Epithelial cell of proximal tubule (primary cell): Measurements from ENCODE around the gene GRIK3. TPM values are rescaled to one million over a fixed set of nuclear protein-coding genes. Genes with fewer than 3 reads are reported as not detected.

Source experiments
- DNase-seq: peaks from one replicate; pipeline ENCODE4 v3.0.0-alpha.2; 2011; ENCODE audit warnings: low read depth
- H3K4me3 ChIP-seq: 2 replicates; pipeline ENCODE4 v1.5.1; 2011; ENCODE audit warnings: low read depth, mild to moderate bottlenecking, low read length
- total RNA-seq: library from RNA; depleted of rRNA; stranded (reverse); fragments of >200 nt; gene quantifications from 2 replicates; pipeline ENCODE4 v1.2.3, GENCODE V29; 2015
- TF ChIP-seq, protein P1 (sequence below): conservative IDR thresholded peaks from 2 replicates; pipeline ENCODE4 v1.5.1; 2012; ENCODE audit warnings: low read depth, mild to moderate bottlenecking, low read length

GRIK3 gene
- total RNA-seq, 1 donor from 2014 or later: not detected

DNA sequence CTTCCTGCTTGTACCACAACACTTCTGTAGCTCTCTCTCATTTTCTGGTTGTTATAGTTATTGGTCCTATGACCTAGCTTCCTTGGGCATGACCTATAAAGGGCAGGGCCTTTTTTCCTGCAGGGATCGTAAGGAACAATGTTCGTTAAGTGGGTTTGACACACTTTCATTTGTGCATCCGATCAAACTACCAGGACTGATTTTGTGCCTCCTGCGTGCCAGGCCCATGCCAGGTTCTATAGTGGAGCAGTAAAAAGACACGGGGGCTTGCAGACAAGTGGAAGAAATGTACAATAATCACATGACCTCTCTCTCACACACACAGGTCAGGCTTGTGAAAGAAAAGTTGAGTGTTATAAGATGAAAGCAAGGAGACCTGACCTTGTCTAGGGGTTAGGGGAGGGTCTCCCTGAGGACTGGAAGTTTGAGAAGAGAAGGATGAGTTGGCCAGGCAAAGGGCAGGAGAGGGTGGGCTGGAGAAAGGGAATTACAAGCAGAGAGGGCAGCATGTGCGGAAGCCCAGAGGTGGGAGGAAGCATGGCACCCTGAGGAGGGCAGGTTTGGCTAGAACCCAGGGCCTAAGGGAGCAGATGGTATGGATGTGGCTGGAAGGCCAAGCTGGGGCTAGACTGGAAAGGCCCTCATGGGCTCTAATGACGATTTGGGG, 145.4 kb downstream of the GRIK3 start:
- no peak for DNase-seq
- no peak overlapping the region for H3K4me3 ChIP-seq
- TF ChIP-seq, protein P1, sequence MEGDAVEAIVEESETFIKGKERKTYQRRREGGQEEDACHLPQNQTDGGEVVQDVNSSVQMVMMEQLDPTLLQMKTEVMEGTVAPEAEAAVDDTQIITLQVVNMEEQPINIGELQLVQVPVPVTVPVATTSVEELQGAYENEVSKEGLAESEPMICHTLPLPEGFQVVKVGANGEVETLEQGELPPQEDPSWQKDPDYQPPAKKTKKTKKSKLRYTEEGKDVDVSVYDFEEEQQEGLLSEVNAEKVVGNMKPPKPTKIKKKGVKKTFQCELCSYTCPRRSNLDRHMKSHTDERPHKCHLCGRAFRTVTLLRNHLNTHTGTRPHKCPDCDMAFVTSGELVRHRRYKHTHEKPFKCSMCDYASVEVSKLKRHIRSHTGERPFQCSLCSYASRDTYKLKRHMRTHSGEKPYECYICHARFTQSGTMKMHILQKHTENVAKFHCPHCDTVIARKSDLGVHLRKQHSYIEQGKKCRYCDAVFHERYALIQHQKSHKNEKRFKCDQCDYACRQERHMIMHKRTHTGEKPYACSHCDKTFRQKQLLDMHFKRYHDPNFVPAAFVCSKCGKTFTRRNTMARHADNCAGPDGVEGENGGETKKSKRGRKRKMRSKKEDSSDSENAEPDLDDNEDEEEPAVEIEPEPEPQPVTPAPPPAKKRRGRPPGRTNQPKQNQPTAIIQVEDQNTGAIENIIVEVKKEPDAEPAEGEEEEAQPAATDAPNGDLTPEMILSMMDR: no peak

DNA sequence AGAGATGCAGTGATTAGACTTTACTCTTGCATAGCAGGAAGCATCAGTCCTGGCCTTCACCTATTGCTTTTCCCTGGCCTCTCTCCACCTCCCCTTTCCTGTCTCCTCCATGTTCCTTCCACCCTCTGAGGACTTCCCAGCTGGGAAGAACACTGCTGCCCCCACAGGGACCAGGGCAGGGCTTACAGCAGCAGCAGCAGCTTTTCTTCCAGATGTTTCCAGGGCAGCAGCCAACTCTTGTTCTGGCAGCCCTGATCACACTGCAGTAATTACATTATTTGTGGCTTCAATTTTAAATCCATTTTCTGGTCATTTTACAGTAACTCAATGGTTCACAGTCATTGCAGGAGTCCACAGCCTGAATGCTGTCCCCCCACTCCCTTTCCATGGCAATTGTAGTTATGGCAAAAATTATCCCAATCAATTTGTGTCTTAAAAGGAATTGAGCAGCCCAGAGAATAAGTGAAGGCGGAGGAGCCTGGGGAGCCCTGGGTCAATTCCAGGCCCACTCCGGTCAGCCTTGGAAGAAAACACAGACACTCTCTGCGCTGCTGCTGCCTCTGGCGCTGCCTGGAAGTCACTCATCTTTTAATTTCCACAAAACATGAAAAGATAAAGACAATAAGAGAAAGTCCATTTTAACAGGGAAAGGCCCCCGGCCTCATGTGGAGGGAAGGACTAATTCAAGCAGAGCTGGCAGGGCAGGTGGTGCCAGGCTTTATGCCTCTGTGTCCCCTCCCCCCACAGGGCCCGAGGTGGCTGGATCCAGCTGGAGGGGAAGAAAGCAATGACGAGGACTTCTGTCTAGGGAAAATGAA, 148.6 kb downstream of the GRIK3 start:
- H3K4me3 ChIP-seq: no peak overlapping the region
- DNase-seq: no peak
- TF ChIP-seq, protein P1: no peak

DNA sequence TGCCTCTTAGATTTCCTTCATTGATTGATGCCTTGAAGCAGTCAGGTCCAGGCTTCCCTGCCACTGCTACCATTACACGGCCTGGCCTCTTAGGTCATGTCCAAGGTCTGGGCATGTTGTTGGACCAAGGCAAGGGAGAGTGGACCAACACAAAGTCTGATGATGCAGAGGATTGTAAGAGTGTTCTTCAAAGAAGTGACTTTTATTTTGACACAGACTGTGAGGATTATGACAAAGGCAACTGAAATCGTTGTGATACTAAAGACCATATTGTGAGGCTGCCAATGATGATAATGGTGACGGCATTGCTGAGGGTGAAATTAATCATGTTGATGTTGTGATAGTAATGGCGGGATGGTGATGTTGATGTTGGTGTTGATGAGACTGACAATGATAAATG, 149.5 kb downstream of the GRIK3 start:
- TF ChIP-seq, protein P1: no peak
- no peak for DNase-seq
- no peak overlapping the region for H3K4me3 ChIP-seq

DNA sequence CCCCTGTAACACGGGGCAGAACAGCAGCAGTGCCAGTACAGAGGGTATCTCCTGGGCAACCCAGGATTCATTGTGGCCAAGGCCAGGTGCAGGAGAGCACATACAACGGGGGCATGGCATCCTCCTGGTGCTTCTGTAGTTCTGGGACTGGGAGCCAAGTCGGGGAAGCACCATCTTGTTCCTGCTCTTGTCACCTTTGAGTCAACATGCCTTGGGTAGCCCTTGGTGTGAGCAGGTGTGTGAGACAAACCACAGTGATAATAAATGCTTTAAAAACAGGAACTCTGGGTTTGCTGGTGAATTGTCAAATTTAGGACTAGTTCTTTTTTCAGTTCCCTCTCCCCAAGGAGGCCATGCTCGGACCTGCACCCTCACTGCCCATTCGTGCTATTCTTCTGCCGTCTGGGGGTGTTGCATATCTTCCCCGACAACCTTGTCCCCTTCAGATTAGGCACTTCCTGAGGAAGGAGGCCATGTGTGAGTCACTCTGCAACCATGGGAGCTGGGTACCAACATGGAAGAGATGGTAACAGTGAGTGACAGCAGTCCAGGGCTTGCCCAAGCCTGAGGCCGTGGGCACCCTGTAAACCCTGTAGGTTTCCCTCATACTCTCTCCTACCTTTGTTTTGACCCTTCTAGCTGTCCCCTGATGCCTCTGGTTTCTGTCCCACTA, 150.2 kb downstream of the GRIK3 start:
- TF ChIP-seq, protein P1: no peak
- H3K4me3 ChIP-seq: no peak overlapping the region
- no peak for DNase-seq

DNA sequence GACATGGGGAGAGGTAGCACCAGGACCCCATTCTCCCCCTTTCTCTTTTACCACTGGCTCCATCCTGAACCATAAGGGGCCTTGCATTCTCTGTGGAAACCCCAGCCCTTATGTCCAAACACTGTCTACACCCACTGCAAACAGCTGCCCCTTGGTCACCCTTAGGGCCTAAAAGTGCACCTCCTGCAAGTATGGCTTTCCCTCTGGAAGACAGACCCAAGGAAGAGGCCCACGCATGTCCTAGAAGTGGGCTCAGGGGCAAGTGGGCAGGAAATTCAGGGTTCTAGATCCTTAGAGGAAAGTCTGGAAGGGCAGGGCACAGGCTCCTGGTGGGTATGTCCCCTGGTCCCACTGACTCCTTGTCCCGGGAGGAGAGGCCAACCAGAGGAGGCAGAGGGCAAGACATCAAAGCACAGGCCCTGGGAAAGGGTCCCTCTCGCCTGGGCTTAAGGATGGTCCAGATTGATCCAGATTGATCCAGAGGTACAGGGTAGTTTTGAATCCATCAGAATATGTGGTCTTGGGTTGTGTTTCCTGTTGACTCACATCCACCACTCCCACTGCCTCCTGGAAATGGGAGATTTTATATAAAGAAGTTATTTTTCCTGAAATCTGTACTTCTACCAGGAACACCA, 150.9 kb downstream of the GRIK3 start:
- TF ChIP-seq, protein P1: no peak
- no peak overlapping the region for H3K4me3 ChIP-seq
- DNase-seq: no peak

DNA sequence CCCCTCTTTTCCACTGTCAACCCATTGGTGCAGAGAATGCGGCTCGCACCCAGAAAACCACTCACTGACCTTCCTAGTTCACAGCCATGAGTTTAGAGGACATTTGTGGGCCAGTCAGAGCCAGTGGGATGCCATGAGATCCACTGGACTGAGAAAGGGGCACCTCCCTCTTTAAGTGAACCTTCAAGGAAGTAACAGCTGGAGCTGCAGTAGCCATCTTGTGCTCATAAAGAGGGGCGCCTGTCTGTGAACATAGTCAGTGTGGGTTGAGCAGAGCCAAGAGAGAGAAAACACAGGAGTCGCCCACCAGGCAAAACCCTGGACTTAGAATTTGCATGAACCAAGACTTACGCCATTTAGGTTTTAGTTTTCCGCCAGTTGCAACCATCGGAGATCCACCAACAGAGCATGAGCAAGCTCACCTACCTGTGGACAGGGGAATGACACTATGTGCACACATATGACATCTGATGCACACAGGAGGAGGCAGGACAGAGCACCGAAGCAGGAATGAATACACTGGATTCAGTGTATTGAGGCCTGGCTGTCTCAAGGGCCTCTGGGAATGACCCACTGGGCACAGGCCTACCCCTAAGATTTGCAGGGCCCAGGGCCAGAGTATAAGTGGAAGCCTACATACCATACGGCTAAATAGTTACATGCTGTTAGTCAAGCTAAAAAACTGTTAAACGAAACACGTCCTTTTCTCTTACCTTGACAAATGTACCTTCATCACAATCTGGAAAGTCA, 151.6 kb downstream of the GRIK3 start:
- H3K4me3 ChIP-seq: no peak overlapping the region
- TF ChIP-seq, protein P1: no peak
- DNase-seq: no peak
